Retinal pigment epithelial cell (primary cell): Measurements from ENCODE around the gene DHRS7B.
A peak's percentile ranks its signal among the peaks of the same experiment; 100 is the strongest.
"Not testable (repeated sequence)": the region's sequence is repeated elsewhere in the genome, so short reads cannot be mapped to it uniquely, and the experiment has no call there.

ENCODE experiments used
- DNase-seq: peaks from one replicate; pipeline ENCODE4 v3.0.0-alpha.2; 2010; ENCODE audit warnings: low read depth
- H3K4me3 ChIP-seq: 2 replicates; pipeline ENCODE4 v1.5.1; 2011; ENCODE audit warnings: mild to moderate bottlenecking, low read length, control low read depth, moderate library complexity
- TF ChIP-seq, protein P1 (sequence below): conservative IDR thresholded peaks from 2 replicates; pipeline ENCODE4 v1.5.1; 2011; ENCODE audit warnings: low read depth, low read length, control low read depth, inconsistent platforms

Gene DHRS7B

DNA sequence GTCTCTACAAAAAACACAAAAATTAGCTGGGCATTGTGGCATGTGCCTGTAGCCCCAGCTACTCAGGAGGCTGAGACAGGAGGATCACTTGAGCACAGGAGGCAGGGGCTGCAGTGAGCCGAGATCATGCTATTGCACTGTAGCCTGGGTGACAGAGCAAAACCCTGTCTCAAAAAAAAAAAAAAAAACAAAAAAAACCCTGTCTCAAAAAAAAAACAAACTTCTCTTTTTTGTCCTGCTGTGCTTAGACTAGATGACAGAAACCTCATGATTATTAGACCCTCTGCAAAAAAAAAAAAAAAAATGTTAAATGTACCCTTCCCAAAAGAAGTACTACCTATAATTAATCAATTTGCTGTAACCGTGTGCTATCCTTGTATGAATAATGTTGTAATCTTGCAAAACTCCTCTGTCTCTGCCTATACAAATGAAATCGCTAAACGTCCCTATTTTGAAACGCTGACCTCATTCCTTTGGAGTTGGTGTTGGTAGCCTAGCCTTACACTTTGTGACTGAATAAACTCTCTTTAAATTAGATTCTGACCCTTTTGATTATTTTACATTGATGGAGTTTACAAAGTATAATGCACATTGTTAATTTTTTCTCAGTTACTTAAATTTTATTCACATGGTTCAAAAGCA is 13.6 kb upstream of the DHRS7B start:
- TF ChIP-seq, protein P1, sequence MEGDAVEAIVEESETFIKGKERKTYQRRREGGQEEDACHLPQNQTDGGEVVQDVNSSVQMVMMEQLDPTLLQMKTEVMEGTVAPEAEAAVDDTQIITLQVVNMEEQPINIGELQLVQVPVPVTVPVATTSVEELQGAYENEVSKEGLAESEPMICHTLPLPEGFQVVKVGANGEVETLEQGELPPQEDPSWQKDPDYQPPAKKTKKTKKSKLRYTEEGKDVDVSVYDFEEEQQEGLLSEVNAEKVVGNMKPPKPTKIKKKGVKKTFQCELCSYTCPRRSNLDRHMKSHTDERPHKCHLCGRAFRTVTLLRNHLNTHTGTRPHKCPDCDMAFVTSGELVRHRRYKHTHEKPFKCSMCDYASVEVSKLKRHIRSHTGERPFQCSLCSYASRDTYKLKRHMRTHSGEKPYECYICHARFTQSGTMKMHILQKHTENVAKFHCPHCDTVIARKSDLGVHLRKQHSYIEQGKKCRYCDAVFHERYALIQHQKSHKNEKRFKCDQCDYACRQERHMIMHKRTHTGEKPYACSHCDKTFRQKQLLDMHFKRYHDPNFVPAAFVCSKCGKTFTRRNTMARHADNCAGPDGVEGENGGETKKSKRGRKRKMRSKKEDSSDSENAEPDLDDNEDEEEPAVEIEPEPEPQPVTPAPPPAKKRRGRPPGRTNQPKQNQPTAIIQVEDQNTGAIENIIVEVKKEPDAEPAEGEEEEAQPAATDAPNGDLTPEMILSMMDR = no peak
- no peak overlapping the region for H3K4me3 ChIP-seq
- DNase-seq = no peak

DNA sequence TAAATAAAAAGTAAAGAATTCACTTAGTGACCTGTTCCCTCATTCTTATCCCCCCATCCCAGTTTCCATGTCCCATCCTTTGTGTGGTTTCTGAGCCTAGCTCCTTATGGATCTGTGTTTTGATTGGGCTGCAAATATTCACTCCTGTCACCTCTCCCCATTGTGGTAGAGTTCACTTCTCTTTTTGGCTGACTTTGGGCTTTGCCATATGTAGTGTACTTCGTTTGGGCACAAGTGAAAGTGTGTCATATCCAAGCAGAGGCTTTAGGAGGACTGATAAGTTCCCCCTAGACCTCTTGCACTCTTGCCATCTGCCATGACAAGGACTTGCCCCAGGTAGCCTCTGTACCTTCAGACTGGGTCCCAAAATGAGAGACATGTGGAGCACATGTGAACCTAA is 13.0 kb upstream of the DHRS7B start:
- TF ChIP-seq, protein P1 = no peak

DNA sequence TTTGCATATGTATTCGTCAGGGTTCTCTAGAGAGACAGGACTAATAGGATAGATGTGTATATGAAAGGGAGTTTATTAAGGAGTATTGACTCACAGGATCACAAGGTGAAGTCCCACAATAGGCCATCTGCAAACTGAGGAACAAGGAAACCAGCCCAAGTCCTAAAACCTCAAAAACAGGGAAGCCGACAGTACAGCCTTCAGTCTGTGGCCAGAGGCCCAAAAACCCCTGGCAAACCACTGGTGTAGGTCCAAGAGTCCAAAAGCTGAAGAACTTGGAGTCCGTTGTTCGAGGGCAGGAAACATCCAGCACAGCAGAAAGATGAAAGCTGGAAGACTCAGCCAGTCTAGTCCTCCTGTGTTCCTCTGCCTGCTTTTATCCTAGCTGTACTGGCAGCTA is 12.0 kb upstream of the DHRS7B start:
- not testable (repeated sequence) for DNase-seq, H3K4me3 ChIP-seq

More for the DNA sequence above, 13.0 kb upstream of the DHRS7B start:
- no peak overlapping the region for H3K4me3 ChIP-seq
- DNase-seq = no peak

DNA sequence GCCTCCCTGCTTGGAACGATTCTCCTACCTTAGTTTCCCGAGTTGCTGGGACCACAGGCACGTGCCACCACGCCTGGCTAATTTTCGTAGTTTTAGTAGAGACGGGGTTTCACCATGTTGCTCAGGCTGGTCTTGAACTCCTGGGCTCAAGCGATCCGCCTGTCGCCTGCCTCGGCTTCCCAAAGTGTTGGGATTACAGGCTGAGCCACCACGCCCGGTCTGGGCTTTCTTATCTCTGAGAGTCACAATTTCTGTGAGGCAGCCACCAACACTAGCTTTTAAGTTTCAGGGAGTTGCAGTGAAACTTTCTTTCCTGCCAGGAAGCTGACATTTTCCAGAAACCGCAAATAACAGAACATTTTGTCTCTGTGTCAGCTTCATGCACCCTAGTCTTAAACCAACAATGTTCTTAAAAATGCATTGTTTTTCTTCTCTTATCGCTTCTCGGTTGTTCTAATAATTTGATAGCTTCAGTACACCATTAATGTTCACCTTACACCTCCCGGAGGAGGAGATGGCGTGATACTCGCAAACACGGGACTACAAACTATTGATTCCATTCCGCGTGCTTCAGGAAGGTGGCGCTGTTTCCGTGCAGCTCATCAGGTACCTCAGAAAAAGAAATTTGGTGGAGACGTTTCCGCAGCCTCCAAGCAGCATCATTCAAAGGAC is 7.4 kb upstream of the DHRS7B start:
- H3K4me3 ChIP-seq = no peak overlapping the region
- TF ChIP-seq, protein P1 = peak; percentile 96
- DNase-seq = no peak

DNA sequence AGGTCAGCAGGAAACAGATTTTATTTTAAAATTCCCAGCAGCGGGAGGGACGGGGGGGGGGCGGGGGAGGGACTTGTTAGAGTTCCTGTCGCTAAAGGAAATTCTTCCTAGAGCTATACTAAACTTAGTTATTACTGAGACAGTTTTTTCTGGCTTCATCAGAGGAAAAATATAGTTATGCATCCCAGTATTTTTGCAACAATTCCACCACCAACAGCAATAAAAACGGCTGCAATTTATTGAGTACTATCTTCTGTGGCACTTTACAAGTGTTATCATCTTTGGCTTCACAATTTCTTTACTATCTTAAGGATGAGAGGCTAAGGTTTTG is 6.9 kb upstream of the DHRS7B start:
- TF ChIP-seq, protein P1 = no peak
- no peak overlapping the region for H3K4me3 ChIP-seq
- DNase-seq = no peak

DNA sequence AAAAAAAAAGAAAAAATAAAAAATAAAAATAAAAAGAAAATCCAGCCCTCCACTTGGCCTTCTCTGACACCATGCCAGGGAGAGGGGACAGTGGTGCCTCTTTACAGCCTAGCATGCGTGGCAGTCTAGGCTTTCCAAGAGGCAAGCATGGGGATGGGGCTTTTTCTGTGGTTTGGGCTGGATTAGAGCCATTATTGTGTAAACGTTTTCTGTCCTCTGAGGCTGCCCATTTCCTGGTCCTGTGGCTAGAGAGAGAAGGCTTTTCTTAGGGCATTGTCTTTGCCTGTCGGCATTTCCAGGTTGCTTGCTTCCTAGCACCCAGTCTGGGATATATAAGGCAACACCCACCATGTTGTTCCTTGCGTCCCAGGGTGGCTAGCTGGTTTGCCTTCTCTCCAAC is 2.7 kb upstream of the DHRS7B start:
- DNase-seq = no peak
- TF ChIP-seq, protein P1 = no peak
- H3K4me3 ChIP-seq = no peak overlapping the region

DNA sequence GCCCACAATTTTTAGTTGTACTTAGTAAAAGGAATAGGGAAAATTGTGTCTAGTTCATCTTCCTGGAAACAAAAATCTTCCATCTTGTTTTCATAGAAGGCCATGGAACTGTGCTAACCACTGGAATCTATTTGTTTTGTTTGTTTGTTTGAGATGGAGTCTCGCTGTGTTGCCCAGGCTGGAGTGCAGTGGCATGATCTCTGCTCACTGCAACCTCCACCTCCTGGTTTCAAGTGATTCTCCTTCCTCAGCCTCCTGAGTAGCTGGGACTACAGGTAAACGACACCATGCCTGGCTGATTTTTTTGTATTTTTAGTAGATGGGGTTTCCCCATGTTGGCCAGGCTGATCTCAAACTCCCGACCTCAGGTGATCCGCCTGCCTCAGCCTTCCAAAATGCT is 2.2 kb upstream of the DHRS7B start:
- DNase-seq, H3K4me3 ChIP-seq: not testable (repeated sequence)

DNA sequence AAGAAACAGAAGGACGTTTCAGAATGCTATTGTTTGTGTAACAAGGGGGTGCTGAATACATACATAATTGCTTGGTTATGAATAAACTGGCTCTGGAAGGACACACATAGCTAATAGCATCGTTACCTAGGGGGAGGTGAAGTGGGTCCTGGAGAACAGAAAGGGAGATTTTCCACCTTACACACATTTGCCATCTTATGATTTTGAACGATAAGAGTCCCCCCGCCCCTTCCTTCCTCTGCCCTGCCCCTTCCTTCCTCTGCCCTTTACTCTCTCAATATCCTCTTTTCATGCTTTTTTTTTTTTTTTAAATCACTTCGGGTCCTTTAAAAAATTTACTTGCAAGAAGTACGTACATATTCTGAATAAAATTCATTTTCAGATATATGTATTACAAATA is 902 bp upstream of the DHRS7B start:
- TF ChIP-seq, protein P1 = no peak
- no peak for DNase-seq
- no peak overlapping the region for H3K4me3 ChIP-seq
